Progenitor cell of endocrine pancreas (in vitro differentiated cells): ENCODE data around the gene PAFAH1B2. TPM values are rescaled to one million over a fixed set of nuclear protein-coding genes. Genes with fewer than 3 reads are reported as not detected.

ENCODE experiments used
- DNase-seq: peaks from one replicate; pipeline ENCODE4 v3.0.0; 2021; ENCODE audit warnings: low spot score; ENCODE audit not compliant: unreplicated experiment
- H3K27ac Mint-ChIP-seq: 2 replicates; pipeline ENCODE4 v1.8.0; 2021; ENCODE audit warnings: mild to moderate bottlenecking, moderate library complexity, mixed read lengths
- H3K27me3 Mint-ChIP-seq: 2 replicates; pipeline ENCODE4 v1.8.0; 2021; ENCODE audit warnings: mixed read lengths
- H3K36me3 Mint-ChIP-seq: 2 replicates; pipeline ENCODE4 v1.8.0; 2022; ENCODE audit warnings: mixed read lengths; ENCODE audit not compliant: insufficient read depth
- H3K4me1 Mint-ChIP-seq: 2 replicates; pipeline ENCODE4 v1.8.0; 2021; ENCODE audit warnings: low read depth, mixed read lengths
- H3K4me3 Mint-ChIP-seq: 2 replicates; pipeline ENCODE4 v1.8.0; 2021; ENCODE audit warnings: low read depth, mild to moderate bottlenecking, moderate library complexity, mixed read lengths
- H3K9me3 Mint-ChIP-seq: 2 replicates; pipeline ENCODE4 v1.8.0; 2021; ENCODE audit warnings: low read depth, mixed read lengths
- total RNA-seq: library from RNA; stranded (reverse); gene quantifications from 2 replicates; pipeline ENCODE4 v1.2.1, GENCODE V29; 2021
- TF ChIP-seq, protein P1 (sequence below): fragments of 200-600 bp; sonication (generic); IDR thresholded peaks from one replicate; pipeline ENCODE4 v1.5.0; 2021; ENCODE audit warnings: antibody characterized with exemption, mild to moderate bottlenecking; ENCODE audit not compliant: unreplicated experiment

Gene PAFAH1B2
- total RNA-seq, 1 donor from 2014 or later: 121 TPM

DNA sequence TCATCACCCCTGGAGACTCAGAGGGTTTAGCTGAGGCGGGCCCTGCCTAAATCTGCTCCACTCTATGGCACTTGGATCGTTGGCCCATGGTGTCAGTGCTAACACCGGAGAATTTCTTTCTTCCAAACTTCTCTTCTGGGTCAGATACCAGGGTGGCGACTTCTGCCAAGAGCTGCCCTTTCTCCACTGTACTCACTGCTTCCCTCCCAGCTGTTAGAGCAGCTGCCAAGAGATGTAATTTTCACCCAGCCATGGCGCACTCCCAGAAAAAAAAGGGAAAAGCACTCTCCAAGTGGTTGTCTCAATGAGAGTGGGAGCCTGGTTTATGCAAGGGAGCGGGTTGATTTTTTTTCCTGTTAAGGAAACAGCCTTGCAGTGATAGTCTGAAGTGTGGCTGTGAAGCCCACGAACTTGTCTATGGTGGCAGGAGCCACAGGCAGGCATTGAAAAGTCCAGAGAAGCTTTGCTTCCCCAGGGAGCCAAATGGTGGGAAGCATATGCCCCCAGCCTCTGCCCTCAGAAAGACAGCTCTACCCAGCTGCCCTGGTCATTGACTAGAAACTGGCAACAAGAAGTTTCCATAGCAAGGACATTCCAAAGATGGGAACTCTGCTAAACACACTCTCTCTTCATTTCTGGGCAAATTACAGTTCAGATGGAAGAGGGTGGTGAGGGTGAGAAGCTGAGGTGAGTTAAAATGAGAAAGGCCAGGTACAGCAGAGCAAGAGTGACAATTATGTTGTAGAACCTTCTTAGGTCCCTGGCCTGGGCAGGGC, 77.1 kb downstream of the PAFAH1B2 start:
- H3K4me1 Mint-ChIP-seq: peaks cover 9% of the 10 kb centered on the region
- H3K27me3 Mint-ChIP-seq: no peaks in the 10 kb centered on the region
- H3K27ac Mint-ChIP-seq: no peak overlapping the region
- H3K9me3 Mint-ChIP-seq: no peaks in the 10 kb centered on the region
- peaks cover 10% of the 10 kb centered on the region for H3K36me3 Mint-ChIP-seq
- TF ChIP-seq, protein P1, sequence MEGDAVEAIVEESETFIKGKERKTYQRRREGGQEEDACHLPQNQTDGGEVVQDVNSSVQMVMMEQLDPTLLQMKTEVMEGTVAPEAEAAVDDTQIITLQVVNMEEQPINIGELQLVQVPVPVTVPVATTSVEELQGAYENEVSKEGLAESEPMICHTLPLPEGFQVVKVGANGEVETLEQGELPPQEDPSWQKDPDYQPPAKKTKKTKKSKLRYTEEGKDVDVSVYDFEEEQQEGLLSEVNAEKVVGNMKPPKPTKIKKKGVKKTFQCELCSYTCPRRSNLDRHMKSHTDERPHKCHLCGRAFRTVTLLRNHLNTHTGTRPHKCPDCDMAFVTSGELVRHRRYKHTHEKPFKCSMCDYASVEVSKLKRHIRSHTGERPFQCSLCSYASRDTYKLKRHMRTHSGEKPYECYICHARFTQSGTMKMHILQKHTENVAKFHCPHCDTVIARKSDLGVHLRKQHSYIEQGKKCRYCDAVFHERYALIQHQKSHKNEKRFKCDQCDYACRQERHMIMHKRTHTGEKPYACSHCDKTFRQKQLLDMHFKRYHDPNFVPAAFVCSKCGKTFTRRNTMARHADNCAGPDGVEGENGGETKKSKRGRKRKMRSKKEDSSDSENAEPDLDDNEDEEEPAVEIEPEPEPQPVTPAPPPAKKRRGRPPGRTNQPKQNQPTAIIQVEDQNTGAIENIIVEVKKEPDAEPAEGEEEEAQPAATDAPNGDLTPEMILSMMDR: no peak
- H3K4me3 Mint-ChIP-seq: no peak overlapping the region
- DNase-seq: no peak

- TF ChIP-seq, protein P1: no peak
- DNase-seq: no peak
- Mint-ChIP-seq H3K36me3 (peaks cover 15% of the 10 kb centered on the region), H3K27me3 (no peaks in the 10 kb centered on the region), H3K4me1 (peaks cover 9% of the 10 kb centered on the region), H3K9me3 (no peaks in the 10 kb centered on the region), H3K4me3 (no peak overlapping the region), H3K27ac (no peak overlapping the region)
Measured at GRCh38 chr11:117221775-117222517, 77.9 kb downstream of the PAFAH1B2 start.

- Mint-ChIP-seq H3K9me3 (no peaks in the 10 kb centered on the region), H3K4me1 (peaks cover 9% of the 10 kb centered on the region), H3K27me3 (no peaks in the 10 kb centered on the region), H3K4me3 (no peak overlapping the region), H3K36me3 (peaks cover 11% of the 10 kb centered on the region), H3K27ac (no peak overlapping the region)
- DNase-seq: no peak
- TF ChIP-seq, protein P1: no peak
Measured at GRCh38 chr11:117222991-117223740, 79.1 kb downstream of the PAFAH1B2 start.

DNA sequence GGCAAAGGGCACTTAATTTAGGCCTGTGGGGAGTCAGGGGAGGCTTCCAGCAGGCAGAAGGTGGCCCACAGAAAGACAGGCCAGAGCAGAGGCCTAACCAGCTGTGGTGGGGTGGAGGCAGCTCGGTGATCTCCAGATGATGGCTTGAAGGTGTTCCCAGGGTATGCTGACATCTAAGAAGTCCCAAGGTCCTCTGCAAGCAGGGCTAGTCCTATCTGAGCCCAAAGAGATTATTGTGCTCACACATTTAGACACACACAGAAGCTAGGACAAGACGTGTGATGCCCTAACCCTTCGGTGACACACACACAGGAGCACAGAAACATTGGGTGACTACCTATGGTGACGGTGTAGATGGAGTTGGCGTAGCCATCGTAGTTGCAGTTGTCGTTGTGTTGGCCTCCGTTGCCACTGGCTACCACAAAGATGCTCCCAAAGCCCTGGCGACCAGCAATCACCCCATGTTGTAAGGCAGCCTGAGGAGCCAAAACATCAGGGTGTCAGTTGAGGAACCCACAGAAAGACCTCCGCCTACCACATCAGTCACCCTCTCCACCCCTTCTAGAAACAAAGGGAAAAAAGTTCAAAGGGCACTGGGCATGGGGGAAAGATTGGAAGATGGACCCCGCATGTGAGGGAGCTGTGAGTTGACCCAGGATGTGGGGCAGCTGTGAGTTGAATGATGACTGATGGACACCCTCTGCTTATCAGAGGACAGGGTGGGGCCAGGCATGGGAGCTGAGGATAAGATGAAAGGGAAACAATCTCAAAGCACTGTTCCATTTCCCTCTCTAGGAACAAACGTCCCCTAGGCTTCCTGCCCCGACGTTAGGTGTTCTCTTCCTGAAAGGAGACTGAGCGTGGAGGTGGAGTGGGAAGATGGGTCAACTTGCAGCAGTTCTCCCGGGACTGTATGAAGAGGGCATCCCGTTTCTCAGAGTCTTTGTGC, 79.9 kb downstream of the PAFAH1B2 start:
- H3K9me3 Mint-ChIP-seq: no peaks in the 10 kb centered on the region
- no peaks in the 10 kb centered on the region for H3K27me3 Mint-ChIP-seq
- DNase-seq: no peak
- TF ChIP-seq, protein P1: no peak
- H3K4me3 Mint-ChIP-seq: no peak overlapping the region
- no peak overlapping the region for H3K27ac Mint-ChIP-seq
- H3K36me3 Mint-ChIP-seq: peaks cover 13% of the 10 kb centered on the region
- peaks cover 9% of the 10 kb centered on the region for H3K4me1 Mint-ChIP-seq
